Esophagus squamous epithelium (tissue), 4 donors: ENCODE measurements around the gene PLEKHG1.

Experiments
- CTCF ChIP-seq, 6 experiments: fragments of 450-650 bp in 4 of 6; fragments of 200-600 bp in 2 of 6; sonication (generic) in 2 of 6; IDR thresholded peaks; one replicate each; pipeline ENCODE4 v1.5.1; 2016 to 2019; ENCODE audit warnings: antibody characterized with exemption in 6 of 6, mild to moderate bottlenecking in 4 of 6, moderate library complexity in 4 of 6
- POLR2A ChIP-seq, 4 donors: fragments of 450-650 bp; IDR thresholded peaks; one replicate each; pipeline ENCODE4 v1.6.1; 2017; ENCODE audit warnings: antibody characterized with exemption in 4 of 4, mild to moderate bottlenecking in 4 of 4, moderate library complexity in 3 of 4

GRCh38 chr6:150646228-150646627 is 46.5 kb downstream of the PLEKHG1 start:
- TF ChIP-seq CTCF (IDR thresholded peaks at IDR 0.05), result no peak
- TF ChIP-seq POLR2A (IDR thresholded peaks at IDR 0.05), result no peak
